Endothelial cell of umbilical vein (primary cell): ENCODE data around the gene PDE10A. TPM values are rescaled to one million over a fixed set of nuclear protein-coding genes. Genes with fewer than 3 reads are reported as not detected.

ENCODE experiments used
- BruUV-seq: library from RNA; stranded (reverse); fragments of 400-500 nt; replicated peaks from 2 replicates; lab custom pipeline; 2021; lab: Mats Ljungman, UMichigan
- CTCF ChIA-PET: fragments of 300-600, 350-600 bp; sonication (Branson Sonifier 250); formaldehyde crosslinking; loops from one replicate; lab custom pipeline; 2021; ENCODE audit warnings: antibody characterized with exemption, inconsistent platforms; lab: Charles Lee
- POLR2A ChIA-PET: fragments of 300-600, 350-600 bp; sonication (Branson Sonifier 250); formaldehyde crosslinking; loops from one replicate; lab custom pipeline; 2021; ENCODE audit warnings: antibody characterized with exemption, inconsistent platforms; lab: Charles Lee
- DNase-seq: peaks from one replicate; pipeline ENCODE4 v3.0.0-alpha.2; 2011; ENCODE audit warnings: low read depth, low spot score
- FAIRE-seq: peaks from 2 replicates; lab custom pipeline; 2011; peaks lifted over from hg19 to GRCh38; lab: Jason Lieb, UNC
- H2AFZ ChIP-seq: 2 replicates; pipeline ENCODE4 v1.6.0; 2012; ENCODE audit warnings: low read depth, low read length, control low read depth, inconsistent platforms
- H3K27ac ChIP-seq: 2 replicates; pipeline ENCODE4 v1.5.1; 2011; ENCODE audit warnings: low read depth, mild to moderate bottlenecking, control low read depth, low read length, moderate library complexity; ENCODE audit not compliant: insufficient read depth
- H3K27me3 ChIP-seq, 2 experiments: 2 replicates each; pipeline versions ENCODE4 v1.6.0 to v1.6.1; 2011; ENCODE audit warnings: low read length in 2 of 2, mixed read lengths in 1 of 2; ENCODE audit not compliant: control insufficient read depth in 2 of 2, insufficient read depth in 2 of 2
- H3K36me3 ChIP-seq, 2 experiments: 2 replicates in 1 of 2; 3 replicates in 1 of 2; pipeline ENCODE4 v1.5.1; 2011; ENCODE audit warnings: low read length in 2 of 2, mild to moderate bottlenecking in 1 of 2, moderate library complexity in 1 of 2; ENCODE audit not compliant: control insufficient read depth in 2 of 2, insufficient read depth in 2 of 2; ENCODE audit errors: extremely low read depth in 1 of 2
- H3K4me1 ChIP-seq: 3 replicates; pipeline ENCODE4 v1.5.1; 2011; ENCODE audit warnings: mild to moderate bottlenecking, low read length; ENCODE audit not compliant: control insufficient read depth, insufficient read depth; ENCODE audit errors: extremely low read depth
- H3K4me2 ChIP-seq: 2 replicates; pipeline ENCODE4 v1.6.1; 2011; ENCODE audit warnings: low read length, control low read depth, mixed read lengths; ENCODE audit not compliant: insufficient read depth
- H3K4me3 ChIP-seq, 3 experiments: fragments of 200-600 bp in 1 of 3; sonication (generic), shearing (Covaris generic) in 1 of 3; replicated peaks in 1 of 3; 2 replicates each; pipeline ENCODE4 v1.5.1; 2011 to 2016; ENCODE audit warnings: control low read depth in 3 of 3, low read length in 3 of 3, mild to moderate bottlenecking in 2 of 3, inconsistent platforms in 1 of 3, low read depth in 1 of 3, moderate library complexity in 1 of 3; ENCODE audit not compliant: insufficient read depth in 1 of 3
- H3K79me2 ChIP-seq: 2 replicates; pipeline ENCODE4 v1.6.0; 2012; ENCODE audit warnings: low read length, inconsistent platforms; ENCODE audit not compliant: control insufficient read depth, insufficient read depth
- H3K9ac ChIP-seq: replicated peaks from 2 replicates; pipeline ENCODE3; 2011; ENCODE audit warnings: low read length, control low read depth; ENCODE audit not compliant: insufficient read depth; ENCODE audit errors: extremely low read depth
- H3K9me1 ChIP-seq: replicated peaks from 3 replicates; pipeline ENCODE4 v1.6.0; 2011; ENCODE audit warnings: mild to moderate bottlenecking, low read length; ENCODE audit not compliant: control insufficient read depth, insufficient read depth; ENCODE audit errors: extremely low read depth
- H3K9me3 ChIP-seq: replicated peaks from 2 replicates; pipeline ENCODE4 v1.5.1; 2012; ENCODE audit warnings: low read length, inconsistent platforms; ENCODE audit not compliant: control insufficient read depth, insufficient read depth
- H4K20me1 ChIP-seq: replicated peaks from 2 replicates; pipeline ENCODE3; 2011; ENCODE audit warnings: mild to moderate bottlenecking, low read length; ENCODE audit not compliant: control insufficient read depth, insufficient read depth; ENCODE audit errors: extremely low read depth
- EZH2 ChIP-seq: IDR thresholded peaks from 2 replicates; pipeline ENCODE4 v1.6.1; 2012; ENCODE audit warnings: borderline replicate concordance, low read depth, mild to moderate bottlenecking, moderate library complexity, low read length, inconsistent platforms; ENCODE audit not compliant: severe bottlenecking
- FOS ChIP-seq: IDR thresholded peaks from 2 replicates; pipeline ENCODE4 v1.6.1; 2011; ENCODE audit warnings: mild to moderate bottlenecking, low read length, moderate library complexity, borderline replicate concordance; ENCODE audit not compliant: insufficient read depth
- GATA2 ChIP-seq: IDR thresholded peaks from 2 replicates; pipeline ENCODE4 v1.7.0; 2011; ENCODE audit warnings: low read depth, mild to moderate bottlenecking, moderate library complexity, mixed read lengths, low read length; ENCODE audit not compliant: insufficient read length, insufficient read depth
- JUN ChIP-seq: IDR thresholded peaks from 2 replicates; pipeline ENCODE4 v1.6.1; 2011; ENCODE audit warnings: borderline replicate concordance, low read depth; ENCODE audit not compliant: insufficient read length, insufficient read depth
- MYC ChIP-seq: IDR thresholded peaks from one replicate; pipeline ENCODE4 v1.6.1; 2011; ENCODE audit warnings: mild to moderate bottlenecking, low read depth, low read length
- POLR2A ChIP-seq: IDR thresholded peaks from 2 replicates; pipeline ENCODE4 v1.6.1; 2012; ENCODE audit warnings: low read depth, mild to moderate bottlenecking, control low read depth, low read length
- POLR2AphosphoS5 ChIP-seq: IDR thresholded peaks from 2 replicates; pipeline ENCODE4 v1.6.1; 2012; ENCODE audit warnings: low read depth, mild to moderate bottlenecking, control low read depth, low read length, moderate library complexity; ENCODE audit not compliant: insufficient read depth
- dilution Hi-C: fragments of 300-500 bp; cut with MboI; formaldehyde crosslinking; loops from one replicate; pipeline ENCODE4 v1.15.0; 2019; ENCODE audit warnings: low sequenced_read_pairs; ENCODE audit not compliant: extremely low pct_ligation_motif_present
- intact Hi-C: fragments of 100-400 bp; cut with micrococcal nuclease; formaldehyde crosslinking; loops from one replicate; pipeline ENCODE4 v1.10.0; 2022
- polyA plus RNA-seq, 4 experiments: library from polyadenylated mRNA; depleted of rRNA in 3 of 4; stranded (reverse) in 3 of 4; unstranded in 1 of 4; fragments of >200 nt; gene quantifications; 2 replicates each; pipeline versions ENCODE4 v1.2.1 to v1.2.3, GENCODE V29; 2011 to 2012; ENCODE audit warnings: missing spikeins in 1 of 4
- total RNA-seq: library from RNA; stranded (reverse); gene quantifications from 2 replicates; pipeline ENCODE4 v1.2.3, GENCODE V29; 2021
- TF ChIP-seq, protein P1 (sequence below), 2 donors: IDR thresholded peaks; 1 replicate in 1 of 2; 2 replicates in 1 of 2; pipeline ENCODE4 v1.5.1; 2011; ENCODE audit warnings: low read length in 2 of 2, mild to moderate bottlenecking in 2 of 2, moderate library complexity in 2 of 2, control low read depth in 1 of 2, inconsistent platforms in 1 of 2, low read depth in 1 of 2; ENCODE audit not compliant: insufficient read depth in 1 of 2; ENCODE audit errors: extremely low read depth in 1 of 2
- TF ChIP-seq, protein P2 (sequence below): IDR thresholded peaks from 2 replicates; pipeline ENCODE4 v1.6.1; 2011; ENCODE audit not compliant: insufficient read depth, insufficient read length

The PDE10A gene
- total and polyA plus RNA-seq, 2 donors (not counting 3 experiments of a cell fraction or from before 2014, with no cell fraction given), result 0.86 to 2.9 TPM

DNA sequence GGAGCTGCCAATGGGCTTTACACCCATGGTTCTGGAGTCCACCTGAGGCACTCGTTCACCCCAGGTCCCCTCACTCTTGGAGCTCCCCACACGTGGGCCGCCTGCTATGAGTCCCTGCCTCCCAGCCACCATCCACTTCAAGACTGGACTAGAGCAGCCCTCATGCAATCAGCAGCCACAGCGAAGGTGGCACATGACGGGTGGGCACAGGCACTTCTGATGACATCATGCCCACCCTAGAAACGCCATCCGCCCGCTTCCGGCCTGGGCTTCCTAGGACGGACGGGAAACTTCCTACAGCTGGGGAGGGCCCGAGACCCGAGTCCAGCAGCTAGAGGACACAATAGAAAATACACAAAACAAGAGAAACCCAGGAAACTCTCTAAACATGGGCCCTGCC is 85.5 kb downstream of the PDE10A start:
- ChIA-PET CTCF (no interaction called here), POLR2A (no interaction called here)
- dilution Hi-C loops, result no loop called here
- Histone ChIP-seq H3K27ac (no peak overlapping the region), H3K9me1 (no peaks in the 10 kb centered on the region), H3K4me3 (no peak overlapping the region), H3K4me2 (no peak overlapping the region), H3K9ac (no peak overlapping the region), H3K79me2 (peaks cover 4% of the 10 kb centered on the region), H3K4me1 (peaks cover 19% of the 10 kb centered on the region), H4K20me1 (no peaks in the 10 kb centered on the region), H2AFZ (no peak overlapping the region), H3K36me3 (no peaks in the 10 kb centered on the region), H3K27me3 (no peaks in the 10 kb centered on the region), H3K9me3 (no peaks in the 10 kb centered on the region)
- no TSS peak for BruUV-seq
- FAIRE-seq (no peak), DNase-seq (no peak)
- intact Hi-C loops, result loop anchor here (10.0 kb wide), 1 partner anchor 1253 kb away; no protein-coding TSS in a partner anchor
- TF ChIP-seq POLR2A, result no peak

DNA sequence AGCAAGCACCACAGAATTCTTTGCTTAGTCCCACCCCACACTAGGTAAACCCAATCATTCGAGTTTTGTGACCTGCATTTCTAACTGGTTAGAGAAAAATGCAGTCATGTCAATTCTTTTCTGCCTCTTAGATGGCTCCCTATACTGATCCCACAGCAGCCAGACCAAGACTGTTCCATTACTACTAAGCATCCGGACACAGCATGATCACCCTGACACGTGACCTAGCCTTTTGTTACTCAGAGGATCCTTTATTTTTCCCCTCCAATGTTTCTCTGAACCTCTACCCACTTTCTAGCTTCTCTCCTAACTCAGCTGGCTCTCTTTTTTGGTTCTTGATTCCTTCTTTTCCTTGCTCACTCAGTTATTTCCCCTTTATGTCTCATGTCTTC is 87.9 kb downstream of the PDE10A start:
- Histone ChIP-seq H3K4me2 (no peak overlapping the region), H3K36me3 (no peaks in the 10 kb centered on the region), H3K4me3 (no peak overlapping the region), H3K27me3 (no peaks in the 10 kb centered on the region), H3K27ac (peak overlapping the region; percentile 5), H2AFZ (no peak overlapping the region), H3K9me1 (no peaks in the 10 kb centered on the region), H4K20me1 (no peaks in the 10 kb centered on the region), H3K9me3 (no peaks in the 10 kb centered on the region), H3K4me1 (peaks cover 19% of the 10 kb centered on the region), H3K79me2 (peaks cover 4% of the 10 kb centered on the region), H3K9ac (no peak overlapping the region)
- TF ChIP-seq EZH2 (no peak), MYC (no peak), POLR2A (no peak), POLR2AphosphoS5 (no peak), GATA2 (no peak), JUN (no peak), FOS (no peak)
- TF ChIP-seq, protein P1, sequence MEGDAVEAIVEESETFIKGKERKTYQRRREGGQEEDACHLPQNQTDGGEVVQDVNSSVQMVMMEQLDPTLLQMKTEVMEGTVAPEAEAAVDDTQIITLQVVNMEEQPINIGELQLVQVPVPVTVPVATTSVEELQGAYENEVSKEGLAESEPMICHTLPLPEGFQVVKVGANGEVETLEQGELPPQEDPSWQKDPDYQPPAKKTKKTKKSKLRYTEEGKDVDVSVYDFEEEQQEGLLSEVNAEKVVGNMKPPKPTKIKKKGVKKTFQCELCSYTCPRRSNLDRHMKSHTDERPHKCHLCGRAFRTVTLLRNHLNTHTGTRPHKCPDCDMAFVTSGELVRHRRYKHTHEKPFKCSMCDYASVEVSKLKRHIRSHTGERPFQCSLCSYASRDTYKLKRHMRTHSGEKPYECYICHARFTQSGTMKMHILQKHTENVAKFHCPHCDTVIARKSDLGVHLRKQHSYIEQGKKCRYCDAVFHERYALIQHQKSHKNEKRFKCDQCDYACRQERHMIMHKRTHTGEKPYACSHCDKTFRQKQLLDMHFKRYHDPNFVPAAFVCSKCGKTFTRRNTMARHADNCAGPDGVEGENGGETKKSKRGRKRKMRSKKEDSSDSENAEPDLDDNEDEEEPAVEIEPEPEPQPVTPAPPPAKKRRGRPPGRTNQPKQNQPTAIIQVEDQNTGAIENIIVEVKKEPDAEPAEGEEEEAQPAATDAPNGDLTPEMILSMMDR (IDR thresholded peaks at IDR 0.05; ENCODE audit: extremely low read depth in 1 of 2, insufficient read depth in 1 of 2, low read depth in 1 of 2, low read length in 2 of 2), result no peak
- TF ChIP-seq, protein P2, sequence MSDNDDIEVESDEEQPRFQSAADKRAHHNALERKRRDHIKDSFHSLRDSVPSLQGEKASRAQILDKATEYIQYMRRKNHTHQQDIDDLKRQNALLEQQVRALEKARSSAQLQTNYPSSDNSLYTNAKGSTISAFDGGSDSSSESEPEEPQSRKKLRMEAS, result no peak
- intact Hi-C loops, result loop anchor here (2.0 to 10.0 kb wide), 2 partner anchors 62 to 1250 kb away; no protein-coding TSS in a partner anchor
- TSS peak; percentile 18 for BruUV-seq
- ChIA-PET CTCF (interaction anchor here (1.0 to 2.3 kb wide), 2 partner anchors 14 to 135 kb away, joined by 3 to 17 read pairs; no protein-coding TSS in a partner anchor), POLR2A (no interaction called here)
- FAIRE-seq (peak; percentile 26), DNase-seq (no peak)
- dilution Hi-C loops, result no loop called here
